ENCODE measurements around the gene SLC6A18.

GRCh38 chr5:1218351-1219080 is 6.7 kb upstream of the SLC6A18 start:
- TF ChIP-seq POLR2A (IDR thresholded peaks at IDR 0.05) (no peak), CTCF (IDR thresholded peaks at IDR 0.05) (no peak), EP300 (IDR thresholded peaks at IDR 0.05) (no peak)

Data from gastroesophageal sphincter (tissue), 3 donors.